GM23338 (cell line): ENCODE measurements around the gene ST6GALNAC6. TPM values are rescaled to one million over a fixed set of nuclear protein-coding genes. Genes with fewer than 3 reads are reported as not detected.
A peak's percentile ranks its signal among the peaks of the same experiment; 100 is the strongest.

Experiments
- ATAC-seq: fragments of 200-7000 bp; cut with Tn5 transposase; 3 replicates; pipeline ENCODE4 v1.9.1; 2020
- DNase-seq: peaks from one replicate; pipeline ENCODE4 v3.0.0-alpha.2; 2015; ENCODE audit warnings: low spot score
- H2AFZ ChIP-seq: fragments of 200-600 bp; sonication (generic); 2 replicates; pipeline ENCODE4 v1.8.0; 2016; ENCODE audit warnings: antibody characterized with exemption, mild to moderate bottlenecking, moderate library complexity
- H3F3A ChIP-seq: fragments of 200-600 bp; sonication (generic); replicated peaks from 2 replicates; pipeline ENCODE4 v1.8.0; 2017; ENCODE audit warnings: antibody characterized with exemption, mixed run types, low read depth
- H3K27ac ChIP-seq: fragments of 200-600 bp; sonication (generic); 2 replicates; pipeline ENCODE4 v1.6.1; 2016; ENCODE audit warnings: low read depth
- H3K27me3 ChIP-seq: fragments of 200-600 bp; sonication (generic); 2 replicates; pipeline ENCODE4 v1.8.0; 2016; ENCODE audit warnings: mild to moderate bottlenecking, mixed run types, moderate library complexity; ENCODE audit not compliant: insufficient read depth
- H3K36me3 ChIP-seq: fragments of 200-600 bp; sonication (generic); 2 replicates; pipeline ENCODE4 v1.8.0; 2016; ENCODE audit warnings: mild to moderate bottlenecking; ENCODE audit not compliant: insufficient read depth
- H3K4me1 ChIP-seq: fragments of 200-600 bp; sonication (generic); 2 replicates; pipeline ENCODE4 v1.8.0; 2016; ENCODE audit warnings: mild to moderate bottlenecking, moderate library complexity; ENCODE audit not compliant: insufficient read depth
- H3K4me2 ChIP-seq: fragments of 200-600 bp; sonication (generic); 2 replicates; pipeline ENCODE4 v1.7.1; 2017; ENCODE audit warnings: mixed run types
- H3K4me3 ChIP-seq: fragments of 200-600 bp; sonication (generic); 2 replicates; pipeline ENCODE4 v1.6.1; 2016; ENCODE audit warnings: mixed run types
- H3K79me2 ChIP-seq: fragments of 200-600 bp; sonication (generic); replicated peaks from 2 replicates; pipeline ENCODE4 v1.8.0; 2017; ENCODE audit warnings: mild to moderate bottlenecking; ENCODE audit not compliant: insufficient read depth
- H3K9me2 ChIP-seq: fragments of 200-600 bp; sonication (generic); 2 replicates; pipeline ENCODE4 v1.8.0; 2017; ENCODE audit not compliant: insufficient read depth
- H4K20me1 ChIP-seq: fragments of 200-600 bp; sonication (generic); replicated peaks from 2 replicates; pipeline ENCODE4 v1.8.0; 2017; ENCODE audit warnings: mild to moderate bottlenecking; ENCODE audit not compliant: insufficient read depth
- H3K27ac Mint-ChIP-seq: 2 replicates; pipeline ENCODE4 v1.8.0; 2020; ENCODE audit warnings: inconsistent platforms, mild to moderate bottlenecking, moderate library complexity, mixed read lengths
- H3K27me3 Mint-ChIP-seq: 3 replicates; pipeline ENCODE4 v1.8.0; 2022; ENCODE audit warnings: low read depth, mild to moderate bottlenecking, moderate library complexity, mixed read lengths, inconsistent platforms; ENCODE audit not compliant: insufficient read depth, poor library complexity
- H3K36me3 Mint-ChIP-seq: 3 replicates; pipeline ENCODE4 v1.8.0; 2021; ENCODE audit warnings: low read depth, mild to moderate bottlenecking, inconsistent platforms, moderate library complexity, mixed read lengths
- H3K4me1 Mint-ChIP-seq: 3 replicates; pipeline ENCODE4 v1.8.0; 2020; ENCODE audit warnings: mild to moderate bottlenecking, inconsistent platforms, mixed read lengths
- H3K4me3 Mint-ChIP-seq: 3 replicates; pipeline ENCODE4 v1.8.0; 2021; ENCODE audit warnings: moderate library complexity, mild to moderate bottlenecking, inconsistent platforms, mixed read lengths
- H3K9me3 Mint-ChIP-seq: 3 replicates; pipeline ENCODE4 v1.8.0; 2020; ENCODE audit warnings: moderate library complexity, mild to moderate bottlenecking, inconsistent platforms, mixed read lengths
- CREB1 ChIP-seq: fragments of 250-450 bp; sonication (Bioruptor Pico); IDR thresholded peaks from 2 replicates; pipeline ENCODE4 v1.5.0; 2020; ENCODE audit warnings: low read depth, mild to moderate bottlenecking, moderate library complexity
- CTCF ChIP-seq, 2 experiments: fragments of 200-600 bp in 1 of 2; sonication (generic) in 1 of 2; conservative IDR thresholded peaks; 2 replicates each; pipeline versions ENCODE4 v1.5.1 to v1.6.1; 2016 to 2017; ENCODE audit warnings: antibody characterized with exemption in 2 of 2, low read depth in 2 of 2, mild to moderate bottlenecking in 2 of 2, moderate library complexity in 1 of 2
- EZH2 ChIP-seq: fragments of 200-600 bp; sonication (generic); IDR thresholded peaks from one replicate; pipeline ENCODE4 v1.8.0; 2017; ENCODE audit warnings: antibody characterized with exemption, mild to moderate bottlenecking, low read depth; ENCODE audit not compliant: unreplicated experiment
- EZH2phosphoT487 ChIP-seq: fragments of 200-600 bp; sonication (generic); IDR thresholded peaks from one replicate; pipeline ENCODE4 v1.8.1; 2018; ENCODE audit warnings: antibody characterized with exemption; ENCODE audit not compliant: unreplicated experiment
- JUNB ChIP-seq: IDR thresholded peaks from one replicate; pipeline ENCODE4 v1.6.1; 2016; ENCODE audit warnings: antibody characterized with exemption; ENCODE audit not compliant: unreplicated experiment
- NANOG ChIP-seq: IDR thresholded peaks from 2 replicates; pipeline ENCODE4 v1.6.1; 2016; ENCODE audit warnings: antibody characterized with exemption, borderline replicate concordance
- REST ChIP-seq: IDR thresholded peaks from one replicate; pipeline ENCODE4 v1.6.1; 2018; ENCODE audit warnings: antibody characterized with exemption; ENCODE audit not compliant: unreplicated experiment
- ZNF114 ChIP-seq: fragments of 250-450 bp; sonication (Bioruptor Pico); IDR thresholded peaks from 2 replicates; pipeline ENCODE4 v1.5.0; 2020; ENCODE audit warnings: mild to moderate bottlenecking, moderate library complexity
- ZNF331 ChIP-seq: fragments of 250-450 bp; sonication (Bioruptor Pico); IDR thresholded peaks from 2 replicates; pipeline ENCODE4 v1.5.0; 2020; ENCODE audit warnings: low read depth, mild to moderate bottlenecking, moderate library complexity
- polyA plus RNA-seq: library from polyadenylated mRNA; unstranded; fragments of >200 nt; fragmentation: Nextera tagmentation; extraction: Ambion mirVana; gene quantifications from 2 replicates; pipeline ENCODE4 v1.2.1, GENCODE V29; 2016
- total RNA-seq: library from RNA; depleted of rRNA; stranded (reverse); fragments of >200 nt; shearing (Covaris generic); gene quantifications from 2 replicates; pipeline ENCODE4 v1.2.3, GENCODE V29; 2014

The ST6GALNAC6 gene
- total and polyA plus RNA-seq, 2 experiments from 2014 or later, result 20.7 to 39.2 TPM

- peaks cover 35% of the 10 kb centered on the region for H3K36me3 Mint-ChIP-seq
- no peaks in the 10 kb centered on the region; the same call in 2 of the 3 replicates for H3K9me3 Mint-ChIP-seq
- Histone ChIP-seq H3K4me1 (peaks cover 26% of the 10 kb centered on the region), H3K4me2 (no peak overlapping the region; the same call in 1 of the 2 replicates), H2AFZ (no peak overlapping the region), H4K20me1 (no peaks in the 10 kb centered on the region; the same call in 1 of the 2 replicates), H3K27me3 (no peaks in the 10 kb centered on the region), H3K9me2 (no peaks in the 10 kb centered on the region), H3K36me3 (no peaks in the 10 kb centered on the region), H3F3A (peaks cover 24% of the 10 kb centered on the region), H3K4me3 (0 out of 2 replicates have a peak overlapping the region, but pooled peaks have one; percentile 13), H3K27ac (0 out of 2 replicates have a peak overlapping the region, but pooled peaks have one; percentile 32), H3K79me2 (no peaks in the 10 kb centered on the region)
- H3K4me3 Mint-ChIP-seq, result no peak overlapping the region
- peaks cover 41% of the 10 kb centered on the region for H3K4me1 Mint-ChIP-seq
- TF ChIP-seq CTCF (conservative IDR thresholded peaks at IDR 0.05; ENCODE audit: low read depth in 2 of 2), result peak; percentile 80 to 95
- no peak for TF ChIP-seq ZNF331 (CRISPR knock-in tag)
- TF ChIP-seq CREB1 (CRISPR knock-in tag), result no peak
- H3K27me3 Mint-ChIP-seq, result peaks cover 40% of the 10 kb centered on the region
- peak; percentile 72 for ATAC-seq
- H3K27ac Mint-ChIP-seq, result peak overlapping the region; percentile 67; the same call in 1 of the 2 replicates
- DNase-seq, result peak; percentile 85
These were observed 43.0 kb upstream of the ST6GALNAC6 start for GRCh38 chr9:127942216-127943010.

GRCh38 chr9:127941961-127942215 is 42.5 kb upstream of the ST6GALNAC6 start:
- Histone ChIP-seq H3K4me1 (peaks cover 28% of the 10 kb centered on the region), H3K36me3 (no peaks in the 10 kb centered on the region), H3K4me3 (no peak overlapping the region), H3K4me2 (peak overlapping the region; percentile 20; the same call in 1 of the 2 replicates), H2AFZ (no peak overlapping the region), H3K27ac (0 out of 2 replicates have a peak overlapping the region, but pooled peaks have one; percentile 32), H3K79me2 (peaks cover 4% of the 10 kb centered on the region), H3K9me2 (no peaks in the 10 kb centered on the region), H3K27me3 (no peaks in the 10 kb centered on the region), H4K20me1 (no peaks in the 10 kb centered on the region; the same call in 1 of the 2 replicates), H3F3A (peaks cover 24% of the 10 kb centered on the region)
- Mint-ChIP-seq H3K27me3 (peaks cover 41% of the 10 kb centered on the region), H3K4me3 (peak overlapping the region; percentile 52; the same call in 1 of the 3 replicates), H3K9me3 (no peaks in the 10 kb centered on the region; the same call in 1 of the 3 replicates), H3K27ac (peak overlapping the region; percentile 81; the same call in 1 of the 2 replicates), H3K4me1 (peaks cover 44% of the 10 kb centered on the region), H3K36me3 (peaks cover 30% of the 10 kb centered on the region)
- no peak for DNase-seq
- no peak for ATAC-seq
- no peak for TF ChIP-seq EZH2phosphoT487
- TF ChIP-seq REST, result no peak
- no peak for TF ChIP-seq CREB1 (CRISPR knock-in tag)
- no peak for TF ChIP-seq NANOG
- TF ChIP-seq ZNF114, result no peak
- no peak for TF ChIP-seq JUNB
- TF ChIP-seq EZH2, result no peak
